ENCODE results near the gene MYO18B. TPM values are rescaled to one million over a fixed set of nuclear protein-coding genes. Genes with fewer than 3 reads are reported as not detected.
A peak's percentile ranks its signal among the peaks of the same experiment; 100 is the strongest.

Gene MYO18B
- total RNA-seq, 1 donor from 2014 or later, result not detected

GRCh38 chr22:25729016-25729995 is 12.7 kb upstream of the MYO18B start:
- TF ChIP-seq CTCF (IDR thresholded peaks at IDR 0.05; ENCODE audit: insufficient read depth, low read length, severe bottlenecking), result no peak
- Histone ChIP-seq H3K4me3 (ENCODE audit: low read depth, low read length) (no peak overlapping the region), H3K27me3 (ENCODE audit: control insufficient read depth, insufficient read depth, low read length) (no peaks in the 10 kb centered on the region), H3K36me3 (ENCODE audit: control insufficient read depth, insufficient read depth, low read length) (no peaks in the 10 kb centered on the region)
- DNase-seq (ENCODE audit: low read depth) (no peak), FAIRE-seq (no peak)

DNA sequence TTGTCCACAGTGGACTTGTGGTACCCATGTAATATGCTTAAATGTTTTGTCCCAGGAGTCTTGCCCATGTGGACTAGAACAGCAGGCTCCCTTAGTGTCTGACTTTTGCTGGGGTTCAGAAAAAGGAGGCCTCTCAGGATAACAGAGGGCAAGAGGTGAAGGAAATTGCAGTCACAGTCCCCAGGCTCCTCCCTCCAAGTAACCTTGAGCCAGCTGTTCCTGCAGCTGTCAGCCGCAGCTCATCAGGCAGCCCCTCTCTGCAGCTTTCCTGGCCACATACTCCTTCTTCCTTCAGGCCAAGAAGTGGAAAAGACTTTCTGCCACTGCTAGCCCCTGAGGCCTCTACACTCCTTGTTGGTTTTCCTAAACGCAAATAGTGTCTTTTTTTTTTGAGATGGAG is 6.3 kb upstream of the MYO18B start:
- H3K36me3 ChIP-seq (ENCODE audit: control insufficient read depth, insufficient read depth, low read length), result no peaks in the 10 kb centered on the region
- H3K4me3 ChIP-seq (ENCODE audit: low read depth, low read length), result no peak overlapping the region
- H3K27me3 ChIP-seq (ENCODE audit: control insufficient read depth, insufficient read depth, low read length), result peaks cover 1% of the 10 kb centered on the region
- DNase-seq (ENCODE audit: low read depth), result no peak
- no peak for TF ChIP-seq CTCF (IDR thresholded peaks at IDR 0.05; ENCODE audit: insufficient read depth, low read length, severe bottlenecking)
- no peak for FAIRE-seq

GRCh38 chr22:25736378-25737011 is 5.5 kb upstream of the MYO18B start:
- TF ChIP-seq CTCF (IDR thresholded peaks at IDR 0.05; ENCODE audit: insufficient read depth, low read length, severe bottlenecking), result no peak
- no peak overlapping the region for H3K4me3 ChIP-seq (ENCODE audit: low read depth, low read length)
- DNase-seq (ENCODE audit: low read depth), result no peak
- no peaks in the 10 kb centered on the region for H3K36me3 ChIP-seq (ENCODE audit: control insufficient read depth, insufficient read depth, low read length)
- peaks cover 1% of the 10 kb centered on the region for H3K27me3 ChIP-seq (ENCODE audit: control insufficient read depth, insufficient read depth, low read length)
- FAIRE-seq, result no peak

- H3K4me3 ChIP-seq (ENCODE audit: low read depth, low read length), result no peak overlapping the region
- no peak for TF ChIP-seq CTCF (IDR thresholded peaks at IDR 0.05; ENCODE audit: insufficient read depth, low read length, severe bottlenecking)
- H3K36me3 ChIP-seq (ENCODE audit: control insufficient read depth, insufficient read depth, low read length), result no peaks in the 10 kb centered on the region
- no peak for DNase-seq (ENCODE audit: low read depth)
- H3K27me3 ChIP-seq (ENCODE audit: control insufficient read depth, insufficient read depth, low read length), result peaks cover 1% of the 10 kb centered on the region
- peak; percentile 50 for FAIRE-seq
Measured at GRCh38 chr22:25739659-25740344, 2.2 kb upstream of the MYO18B start.

GRCh38 chr22:25742918-25743708 is 1.1 kb downstream of the MYO18B start:
- Histone ChIP-seq H3K27me3 (ENCODE audit: control insufficient read depth, insufficient read depth, low read length) (peaks cover 1% of the 10 kb centered on the region), H3K36me3 (ENCODE audit: control insufficient read depth, insufficient read depth, low read length) (no peaks in the 10 kb centered on the region), H3K4me3 (ENCODE audit: low read depth, low read length) (no peak overlapping the region)
- no peak for TF ChIP-seq CTCF (IDR thresholded peaks at IDR 0.05; ENCODE audit: insufficient read depth, low read length, severe bottlenecking)
- no peak for FAIRE-seq
- DNase-seq (ENCODE audit: low read depth), result no peak

Measured in bronchial epithelial cell (primary cell).